CD4-positive, alpha-beta T cell treated with Interleukin-2 at 100 ng/mL for 4 hours (primary cell): ENCODE measurements around the gene TBC1D9.

ENCODE experiments used
- DNase-seq: peaks from one replicate; pipeline ENCODE4 v3.0.0-alpha.2; 2020; ENCODE audit warnings: low spot score

The TBC1D9 gene

GRCh38 chr4:140691369-140691768 is 64.8 kb downstream of the TBC1D9 start:
- no peak for DNase-seq

- no peak for DNase-seq
Observed at GRCh38 chr4:140690093-140690492, 66.1 kb downstream of the TBC1D9 start.

GRCh38 chr4:140689623-140690022 is 66.6 kb downstream of the TBC1D9 start:
- DNase-seq = no peak

GRCh38 chr4:140688711-140689598 is 67.2 kb downstream of the TBC1D9 start:
- DNase-seq = no peak

GRCh38 chr4:140686796-140687195 is 69.4 kb downstream of the TBC1D9 start:
- no peak for DNase-seq

GRCh38 chr4:140684314-140684713 is 71.9 kb downstream of the TBC1D9 start:
- no peak for DNase-seq

GRCh38 chr4:140681201-140681600 is 75.0 kb downstream of the TBC1D9 start:
- no peak for DNase-seq

GRCh38 chr4:140680686-140681085 is 75.5 kb downstream of the TBC1D9 start:
- no peak for DNase-seq

GRCh38 chr4:140679576-140679975 is 76.6 kb downstream of the TBC1D9 start:
- no peak for DNase-seq

- no peak for DNase-seq
Observed at GRCh38 chr4:140675599-140676231, 80.5 kb downstream of the TBC1D9 start.

- DNase-seq = no peak
Observed at GRCh38 chr4:140673729-140674128, 82.5 kb downstream of the TBC1D9 start.

GRCh38 chr4:140672416-140672815 is 83.8 kb downstream of the TBC1D9 start:
- no peak for DNase-seq

- no peak for DNase-seq
Observed at GRCh38 chr4:140668111-140668510, 88.1 kb downstream of the TBC1D9 start.

- DNase-seq = no peak
Observed at GRCh38 chr4:140666889-140667614, 89.1 kb downstream of the TBC1D9 start.

- no peak for DNase-seq
Observed at GRCh38 chr4:140662082-140662869, 93.9 kb downstream of the TBC1D9 start.

- no peak for DNase-seq
Observed at GRCh38 chr4:140661550-140661949, 94.6 kb downstream of the TBC1D9 start.

GRCh38 chr4:140659943-140660700 is 96.1 kb downstream of the TBC1D9 start:
- DNase-seq = no peak

- no peak for DNase-seq
Observed at GRCh38 chr4:140654495-140654814, 101.7 kb downstream of the TBC1D9 start.

GRCh38 chr4:140653718-140654494 is 102.3 kb downstream of the TBC1D9 start:
- DNase-seq = no peak

GRCh38 chr4:140652601-140653000 is 103.6 kb downstream of the TBC1D9 start:
- no peak for DNase-seq
